ENCODE data around the gene D2HGDH. TPM values are rescaled to one million over a fixed set of nuclear protein-coding genes. Genes with fewer than 3 reads are reported as not detected.

The D2HGDH gene
- total RNA-seq, 3 donors from 2014 or later (not counting 1 experiment from before 2014, with no cell fraction given) = 28.9 to 45.5 (median 43.4) TPM

- peaks cover 0 to 3% of the 10 kb centered on the region in 2 donors for H3K9me3 Mint-ChIP-seq
- H3K4me3 ChIP-seq (ENCODE audit: low read length) = peak overlapping the region; percentile 17
- peaks cover 35 to 41% of the 10 kb centered on the region in 2 donors for H3K4me1 Mint-ChIP-seq
- peak overlapping the region; percentile 81 for H3K27ac ChIP-seq (ENCODE audit: low read length)
- no peaks in the 10 kb centered on the region for H3K9me3 ChIP-seq (ENCODE audit: control insufficient read depth, insufficient read depth, low read length)
- peaks cover 42% of the 10 kb centered on the region for H3K4me1 ChIP-seq (ENCODE audit: control insufficient read depth, insufficient read depth, low read length)
- peak overlapping the region; percentile 93 for H3K4me3 Mint-ChIP-seq
- WGBS (ENCODE audit: insufficient coverage) = 23% methylated on average over 12 of the region's 13 CpGs
- H3K27me3 Mint-ChIP-seq (ENCODE audit: low read depth in 2 of 2) = peaks cover 0 to 9% of the 10 kb centered on the region in 2 donors
- intact Hi-C loops (cut with micrococcal nuclease) = loop anchor here (2.0 to 5.0 kb wide), 6 partner anchors 22 to 1202 kb away; partner anchors contain the start of genes DTYMK, DUSP28, HDLBP and RTP5
- DNase-seq = peak; percentile 86 to 90
- H3K27ac Mint-ChIP-seq = peak overlapping the region; percentile 94 to 96
- peaks cover 9% of the 10 kb centered on the region for H3K36me3 Mint-ChIP-seq
- H3K27me3 ChIP-seq (ENCODE audit: control insufficient read depth, insufficient read depth, low read length) = peaks cover 4% of the 10 kb centered on the region
- no peak for TF ChIP-seq CTCF (IDR thresholded peaks at IDR 0.05)
- peak; percentile 65 to 86 (median 79) for ATAC-seq
- no peaks in the 10 kb centered on the region for H3K36me3 ChIP-seq (ENCODE audit: control insufficient read depth, insufficient read depth, low read length)
Observed at GRCh38 chr2:241762933-241763369, 28.5 kb downstream of the D2HGDH start.

- no peaks in the 10 kb centered on the region for H3K9me3 ChIP-seq (ENCODE audit: control insufficient read depth, insufficient read depth, low read length)
- Mint-ChIP-seq H3K36me3 (peaks cover 9% of the 10 kb centered on the region), H3K27ac (peak overlapping the region; percentile 94 to 96), H3K9me3 (peaks cover 0 to 3% of the 10 kb centered on the region in 2 donors), H3K4me1 (peaks cover 35 to 41% of the 10 kb centered on the region in 2 donors), H3K4me3 (peak overlapping the region; percentile 93), H3K27me3 (ENCODE audit: low read depth in 2 of 2) (peaks cover 0 to 10% of the 10 kb centered on the region in 2 donors)
- TF ChIP-seq CTCF (IDR thresholded peaks at IDR 0.05) = no peak
- WGBS (ENCODE audit: insufficient coverage) = 46% methylated on average over 19 of the region's 20 CpGs
- DNase-seq (peak; percentile 63 to 75), ATAC-seq (peak; percentile 54 to 76 (median 58))
- H3K4me1 ChIP-seq (ENCODE audit: control insufficient read depth, insufficient read depth, low read length) = peaks cover 42% of the 10 kb centered on the region
- H3K27me3 ChIP-seq (ENCODE audit: control insufficient read depth, insufficient read depth, low read length) = peaks cover 4% of the 10 kb centered on the region
- intact Hi-C loops (cut with micrococcal nuclease) = loop anchor here (2.0 to 5.0 kb wide), 6 partner anchors 23 to 1203 kb away; partner anchors contain the start of genes DTYMK, DUSP28, HDLBP and RTP5
- H3K4me3 ChIP-seq (ENCODE audit: low read length) = no peak overlapping the region
- H3K36me3 ChIP-seq (ENCODE audit: control insufficient read depth, insufficient read depth, low read length) = no peaks in the 10 kb centered on the region
- peak overlapping the region; percentile 81 for H3K27ac ChIP-seq (ENCODE audit: low read length)
Observed at GRCh38 chr2:241763551-241764274, 29.3 kb downstream of the D2HGDH start.

- peak overlapping the region; percentile 94 to 96 for H3K27ac Mint-ChIP-seq
- H3K27ac ChIP-seq (ENCODE audit: low read length) = no peak overlapping the region
Observed at GRCh38 chr2:241764275-241765241, 30.1 kb downstream of the D2HGDH start.

More at GRCh38 chr2:241764275-241765241, 30.1 kb downstream of the D2HGDH start:
- H3K9me3 Mint-ChIP-seq = peaks cover 0 to 3% of the 10 kb centered on the region in 2 donors
- peaks cover 31 to 38% of the 10 kb centered on the region in 2 donors for H3K4me1 Mint-ChIP-seq
- ATAC-seq (peak in 2 of 3 donors; percentile 4 to 6), DNase-seq (no peak)
- intact Hi-C loops (cut with micrococcal nuclease) = loop anchor here (5.0 kb wide), 2 partner anchors 77 to 447 kb away; partner anchors contain the start of genes DTYMK, HDLBP and SEPTIN2
- no peak overlapping the region for H3K4me3 ChIP-seq (ENCODE audit: low read length)
- H3K27me3 ChIP-seq (ENCODE audit: control insufficient read depth, insufficient read depth, low read length) = peaks cover 4% of the 10 kb centered on the region
- no peaks in the 10 kb centered on the region for H3K9me3 ChIP-seq (ENCODE audit: control insufficient read depth, insufficient read depth, low read length)
- H3K36me3 Mint-ChIP-seq = peaks cover 3% of the 10 kb centered on the region
- WGBS (ENCODE audit: insufficient coverage) = 90% methylated on average over 27 of the region's 27 CpGs
- peaks cover 42% of the 10 kb centered on the region for H3K4me1 ChIP-seq (ENCODE audit: control insufficient read depth, insufficient read depth, low read length)
- H3K36me3 ChIP-seq (ENCODE audit: control insufficient read depth, insufficient read depth, low read length) = no peaks in the 10 kb centered on the region
- H3K4me3 Mint-ChIP-seq = peak overlapping the region; percentile 60
- peaks cover 0 to 11% of the 10 kb centered on the region in 2 donors for H3K27me3 Mint-ChIP-seq (ENCODE audit: low read depth in 2 of 2)
- TF ChIP-seq CTCF (IDR thresholded peaks at IDR 0.05) = no peak

Data from natural killer cell (primary cell).